HG03558 (cell line): ENCODE measurements around the gene KCTD20.

Source experiments
- ATAC-seq: cut with Tn5 transposase; IDR thresholded peaks from one replicate; pipeline ENCODE4 v1.9.1; 2021; ENCODE audit warnings: moderate number of reproducible peaks; ENCODE audit not compliant: unreplicated experiment; ENCODE audit errors: extremely low read depth

The KCTD20 gene

GRCh38 chr6:36523936-36524499 is 81.2 kb downstream of the KCTD20 start:
- no peak for ATAC-seq

- no peak for ATAC-seq
Measured at GRCh38 chr6:36524871-36525270, 82.1 kb downstream of the KCTD20 start.

GRCh38 chr6:36525346-36525745 is 82.5 kb downstream of the KCTD20 start:
- ATAC-seq, result no peak

GRCh38 chr6:36526066-36526465 is 83.3 kb downstream of the KCTD20 start:
- no peak for ATAC-seq

GRCh38 chr6:36533321-36533720 is 90.5 kb downstream of the KCTD20 start:
- ATAC-seq, result no peak

- no peak for ATAC-seq
Measured at GRCh38 chr6:36536873-36537547, 94.2 kb downstream of the KCTD20 start.

GRCh38 chr6:36539814-36540568 is 97.2 kb downstream of the KCTD20 start:
- no peak for ATAC-seq
